NT2/D1 (cell line): ENCODE measurements around the gene MBTPS1.

Experiments
- SUZ12 ChIP-seq: IDR thresholded peaks from 2 replicates; pipeline ENCODE4 v1.6.1; 2011; ENCODE audit not compliant: insufficient read length, insufficient read depth; ENCODE audit errors: extremely low read depth
- YY1 ChIP-seq: IDR thresholded peaks from 2 replicates; pipeline ENCODE4 v1.6.1; 2011; ENCODE audit not compliant: insufficient read length, insufficient read depth

- TF ChIP-seq SUZ12 (no peak), YY1 (no peak)
Measured at GRCh38 chr16:84159800-84160199, 43.1 kb upstream of the MBTPS1 start.
